Measurements from ENCODE around the gene IER5L.
"Not testable (repeated sequence)": the region's sequence is repeated elsewhere in the genome, so short reads cannot be mapped to it uniquely, and the experiment has no call there.

Gene IER5L

DNA sequence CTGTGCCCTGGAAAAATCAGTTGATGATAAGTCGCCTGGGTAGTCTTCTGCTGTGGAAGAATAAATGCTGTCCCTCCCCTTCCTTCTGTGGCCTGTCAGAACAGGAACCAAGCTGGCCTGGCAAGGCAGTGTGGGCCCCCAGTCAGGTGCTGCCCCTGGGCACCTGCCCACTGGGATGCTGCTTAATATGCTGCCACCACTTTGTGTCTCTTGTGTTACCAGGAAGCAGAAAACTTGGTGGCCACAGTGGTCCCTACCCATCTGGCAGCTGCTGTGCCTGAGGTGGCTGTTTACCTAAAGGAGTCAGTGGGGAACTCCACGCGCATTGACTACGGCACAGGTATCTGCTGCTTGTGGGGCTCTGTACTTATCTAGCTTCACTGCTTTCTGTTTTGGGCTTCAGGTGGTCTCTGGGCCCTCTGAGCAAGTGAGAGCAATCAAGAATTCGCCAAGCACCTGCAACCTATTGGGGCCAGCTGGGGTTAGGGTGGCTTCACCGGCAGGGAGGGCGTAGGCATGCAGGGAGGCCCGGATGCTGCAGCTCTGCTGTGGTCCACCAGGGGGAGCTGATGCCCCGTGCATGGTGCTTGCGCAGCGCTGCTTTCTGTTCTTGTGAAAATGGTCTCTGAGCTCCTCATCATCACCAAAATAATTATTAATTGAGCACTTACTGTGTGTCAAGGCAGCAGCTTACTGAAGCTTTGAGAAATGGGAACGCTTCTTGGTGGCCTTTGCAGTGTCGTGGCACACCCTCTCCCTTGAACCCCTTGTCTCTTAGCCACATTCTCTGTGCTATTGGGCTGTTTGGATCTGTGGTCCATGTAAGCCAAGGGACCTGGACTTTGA is 46.5 kb downstream of the IER5L start:
- H3K4me1 Mint-ChIP-seq = no peaks in the 10 kb centered on the region
- no peaks in the 10 kb centered on the region for H3K27me3 Mint-ChIP-seq (ENCODE audit: low read depth)
- peaks cover 61% of the 10 kb centered on the region for H3K36me3 Mint-ChIP-seq (ENCODE audit: low read depth)
- H3K4me3 Mint-ChIP-seq = no peak overlapping the region
- TF ChIP-seq, protein P1, sequence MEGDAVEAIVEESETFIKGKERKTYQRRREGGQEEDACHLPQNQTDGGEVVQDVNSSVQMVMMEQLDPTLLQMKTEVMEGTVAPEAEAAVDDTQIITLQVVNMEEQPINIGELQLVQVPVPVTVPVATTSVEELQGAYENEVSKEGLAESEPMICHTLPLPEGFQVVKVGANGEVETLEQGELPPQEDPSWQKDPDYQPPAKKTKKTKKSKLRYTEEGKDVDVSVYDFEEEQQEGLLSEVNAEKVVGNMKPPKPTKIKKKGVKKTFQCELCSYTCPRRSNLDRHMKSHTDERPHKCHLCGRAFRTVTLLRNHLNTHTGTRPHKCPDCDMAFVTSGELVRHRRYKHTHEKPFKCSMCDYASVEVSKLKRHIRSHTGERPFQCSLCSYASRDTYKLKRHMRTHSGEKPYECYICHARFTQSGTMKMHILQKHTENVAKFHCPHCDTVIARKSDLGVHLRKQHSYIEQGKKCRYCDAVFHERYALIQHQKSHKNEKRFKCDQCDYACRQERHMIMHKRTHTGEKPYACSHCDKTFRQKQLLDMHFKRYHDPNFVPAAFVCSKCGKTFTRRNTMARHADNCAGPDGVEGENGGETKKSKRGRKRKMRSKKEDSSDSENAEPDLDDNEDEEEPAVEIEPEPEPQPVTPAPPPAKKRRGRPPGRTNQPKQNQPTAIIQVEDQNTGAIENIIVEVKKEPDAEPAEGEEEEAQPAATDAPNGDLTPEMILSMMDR (IDR thresholded peaks at IDR 0.05; ENCODE audit: unreplicated experiment in 3 of 3) = peak; percentile 96 to 98 (median 98)
- peak overlapping the region in 1 of 3 experiments; percentile 43 for H3K27ac Mint-ChIP-seq
- H3K9me3 Mint-ChIP-seq = no peaks in the 10 kb centered on the region

DNA sequence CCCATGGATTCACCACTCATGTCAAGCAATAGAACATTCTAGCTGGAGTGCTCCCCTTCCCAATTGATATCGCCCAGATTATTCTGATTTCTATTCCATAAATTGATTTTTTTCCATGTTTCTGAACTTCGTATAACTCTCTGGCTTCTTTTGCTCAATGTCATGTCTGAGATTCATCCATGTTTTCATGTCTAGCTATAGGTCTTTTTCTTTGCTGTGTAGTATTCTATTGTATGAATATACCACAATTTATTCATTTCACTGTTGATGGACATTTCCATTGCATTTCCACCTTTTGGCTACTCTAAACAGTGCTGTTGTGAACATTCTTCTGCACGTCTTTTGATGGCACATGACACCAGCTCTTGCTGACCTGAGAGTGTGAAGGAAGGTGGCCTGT is 47.3 kb downstream of the IER5L start:
- Mint-ChIP-seq H3K27ac (no peak overlapping the region), H3K27me3 (ENCODE audit: low read depth) (no peaks in the 10 kb centered on the region), H3K9me3 (no peaks in the 10 kb centered on the region), H3K4me3 (no peak overlapping the region), H3K36me3 (ENCODE audit: low read depth) (peaks cover 64% of the 10 kb centered on the region), H3K4me1 (no peaks in the 10 kb centered on the region)
- TF ChIP-seq, protein P1 (IDR thresholded peaks at IDR 0.05; ENCODE audit: unreplicated experiment in 3 of 3) = no peak

DNA sequence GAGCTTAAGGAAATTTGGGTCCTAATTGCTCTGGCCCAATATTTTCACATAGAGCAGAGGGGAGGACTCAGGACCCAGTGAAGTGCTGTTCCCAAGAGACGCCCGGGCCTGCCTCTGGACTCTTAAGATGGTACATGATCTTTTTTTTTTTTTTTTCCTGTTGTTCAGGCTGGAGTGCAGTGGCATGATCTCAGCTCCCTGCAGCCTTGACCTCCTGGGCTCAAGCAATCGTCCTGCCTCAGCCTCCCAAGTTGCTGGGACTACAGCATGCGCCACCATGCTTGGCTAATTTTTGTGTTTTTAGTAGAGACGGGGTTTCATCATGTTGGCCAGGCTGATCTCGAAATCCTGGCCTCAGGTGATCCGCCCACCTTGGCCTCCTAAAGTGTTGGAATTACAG is 47.8 kb downstream of the IER5L start:
- not testable (repeated sequence) for H3K9me3 Mint-ChIP-seq
- peaks cover 61% of the 10 kb centered on the region for H3K36me3 Mint-ChIP-seq (ENCODE audit: low read depth)

DNA sequence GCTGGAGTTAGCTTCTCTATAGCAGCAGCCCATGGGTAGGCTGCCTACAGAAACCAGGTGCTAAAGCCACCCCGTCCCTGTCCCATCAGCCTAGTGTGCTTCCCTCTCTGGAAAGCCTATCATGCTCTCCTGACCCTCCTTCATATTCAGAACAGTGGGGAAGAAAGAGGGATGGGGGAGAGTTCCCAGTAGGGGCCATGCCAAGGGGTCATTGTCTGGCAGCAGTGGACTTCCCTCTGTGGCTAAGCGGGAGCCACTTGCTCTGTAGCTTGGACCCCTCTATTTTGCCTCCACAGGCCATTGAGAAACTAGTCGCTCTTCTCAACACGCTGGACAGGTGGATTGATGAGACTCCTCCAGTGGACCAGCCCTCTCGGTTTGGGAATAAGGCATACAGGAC is 49.4 kb downstream of the IER5L start:
- no peak overlapping the region for H3K27ac Mint-ChIP-seq
- no peaks in the 10 kb centered on the region for H3K4me1 Mint-ChIP-seq
- no peaks in the 10 kb centered on the region for H3K9me3 Mint-ChIP-seq
- peaks cover 61% of the 10 kb centered on the region for H3K36me3 Mint-ChIP-seq (ENCODE audit: low read depth)
- no peaks in the 10 kb centered on the region for H3K27me3 Mint-ChIP-seq (ENCODE audit: low read depth)
- no peak overlapping the region for H3K4me3 Mint-ChIP-seq
- TF ChIP-seq, protein P1 (IDR thresholded peaks at IDR 0.05; ENCODE audit: unreplicated experiment in 3 of 3) = no peak

More for the DNA sequence above, 47.8 kb downstream of the IER5L start:
- H3K27ac Mint-ChIP-seq; H3K4me1 Mint-ChIP-seq; H3K4me3 Mint-ChIP-seq; H3K27me3 Mint-ChIP-seq (ENCODE audit: low read depth): not testable (repeated sequence)

DNA sequence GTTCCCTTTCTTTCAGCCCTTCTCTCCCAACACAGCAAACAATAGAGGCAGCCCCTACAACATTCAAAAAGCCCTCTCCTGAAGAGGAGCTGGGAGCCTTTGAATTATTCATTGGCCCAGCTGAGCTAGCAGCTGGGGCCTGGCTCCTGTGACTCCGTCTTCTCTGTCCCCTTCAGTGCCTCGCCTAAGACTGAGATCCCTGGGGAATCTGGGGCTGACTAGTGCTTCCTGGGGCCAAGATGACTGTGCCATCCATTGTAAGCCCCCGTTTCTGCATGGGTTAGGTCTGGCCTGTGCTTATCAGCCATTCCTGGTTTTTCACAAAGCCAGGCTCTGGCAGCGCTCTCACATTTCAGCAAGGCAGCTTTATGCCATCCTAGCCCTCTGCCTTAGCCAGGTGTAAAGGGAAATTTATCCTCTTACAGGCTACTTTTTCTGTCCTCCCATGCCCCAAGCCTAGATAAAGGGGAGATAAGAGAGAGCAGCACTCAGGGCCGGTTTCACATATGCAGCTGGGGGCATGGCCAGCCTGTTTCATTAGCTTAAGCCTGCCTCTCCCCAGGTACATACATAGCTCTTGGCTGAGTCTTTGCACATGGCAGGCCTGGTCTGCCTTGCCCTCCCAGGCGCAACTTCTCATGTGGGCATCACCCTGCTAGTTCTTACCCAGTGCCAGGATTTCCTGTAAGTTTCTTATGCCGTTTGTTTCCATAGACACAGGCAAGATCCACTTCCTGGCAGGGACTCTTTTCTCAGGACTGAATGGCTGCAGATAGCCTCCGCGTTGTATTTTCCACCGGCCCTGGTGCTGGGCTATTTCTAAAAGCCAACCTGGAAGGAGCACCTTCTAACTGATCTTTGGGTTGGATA is 51.1 kb downstream of the IER5L start:
- TF ChIP-seq, protein P1 (IDR thresholded peaks at IDR 0.05; ENCODE audit: unreplicated experiment in 3 of 3) = no peak
- H3K4me1 Mint-ChIP-seq = no peaks in the 10 kb centered on the region
- peak overlapping the region in 1 of 3 experiments; percentile 12 for H3K27ac Mint-ChIP-seq
- peaks cover 62% of the 10 kb centered on the region for H3K36me3 Mint-ChIP-seq (ENCODE audit: low read depth)
- no peaks in the 10 kb centered on the region for H3K9me3 Mint-ChIP-seq
- no peaks in the 10 kb centered on the region for H3K27me3 Mint-ChIP-seq (ENCODE audit: low read depth)
- H3K4me3 Mint-ChIP-seq = no peak overlapping the region
